ENCODE data around the gene SAPCD2. TPM values are rescaled to one million over a fixed set of nuclear protein-coding genes. Genes with fewer than 3 reads are reported as not detected.

The SAPCD2 gene
- total and polyA plus RNA-seq, 2 of the 4 experiments (the other 2 are of a cell fraction) = 3.4 to 4.9 TPM

GRCh38 chr9:137114613-137115393 lies 44.4 kb upstream of the SAPCD2 start, which contains the start of gene DPP7:
TSS of gene DPP7 (minus strand) at chr9:137114733. CDS start at chr9:137114713, 20 bp downstream.
- Histone ChIP-seq H2AFZ (replicated peaks; ENCODE audit: low read length, poor library complexity) (peak within 1 kb of the TSS; percentile 86), H2BK15ac (ENCODE audit: low read depth, low read length) (no peak within 1 kb of the TSS), H3K18ac (ENCODE audit: low read depth, low read length) (no peak within 1 kb of the TSS), H3K9me1 (ENCODE audit: insufficient read depth, low read length) (no peaks in the 10 kb centered on the region), H2BK120ac (ENCODE audit: low read depth, low read length) (no peak within 1 kb of the TSS), H3K27ac (ENCODE audit: insufficient read depth, low read length) (peak within 1 kb of the TSS; percentile 18; the same call in 1 of the 2 replicates), H3K36me3 (ENCODE audit: control insufficient read depth, insufficient read depth, low read length) (peaks cover 23% of the 10 kb centered on the region), H2AK9ac (replicated peaks; ENCODE audit: low read depth, low read length, poor library complexity) (peak within 1 kb of the TSS; percentile 78), H3K14ac (replicated peaks; ENCODE audit: low read depth, low read length) (no peak within 1 kb of the TSS), H3K23ac (ENCODE audit: low read depth, low read length) (0 out of 2 replicates have a peak within 1 kb of the TSS, but pooled peaks have one; percentile 66), H4K5ac (ENCODE audit: low read depth, low read length) (no peak within 1 kb of the TSS), H3K27me3 (ENCODE audit: control insufficient read depth, insufficient read depth, low read length) (no peaks in the 10 kb centered on the region), H2BK20ac (ENCODE audit: low read depth, low read length) (no peak within 1 kb of the TSS), H4K8ac (ENCODE audit: low read depth in 2 of 2, low read length in 2 of 2) (peak within 1 kb of the TSS; percentile 60 to 64; a peak in 3 of 4 replicates), H3K4ac (ENCODE audit: low read depth, low read length) (no peak within 1 kb of the TSS), H4K20me1 (ENCODE audit: insufficient read depth, low read length) (no peaks in the 10 kb centered on the region), H4K91ac (ENCODE audit: insufficient read depth, low read depth, low read length) (no peak within 1 kb of the TSS), H3K9me3 (ENCODE audit: control insufficient read depth, insufficient read depth, low read length) (no peaks in the 10 kb centered on the region), H3K79me1 (ENCODE audit: low read depth in 1 of 2, low read length in 2 of 2) (0 out of 4 replicates have a peak, but pooled peaks cover 0 to 3% of the 10 kb centered on the region in 2 experiments), H3K4me2 (ENCODE audit: low read depth, low read length) (peak within 1 kb of the TSS; percentile 86), H3K4me3 (ENCODE audit: insufficient read depth, low read depth, low read length) (peak within 1 kb of the TSS; percentile 49), H3K4me1 (ENCODE audit: control insufficient read depth, insufficient read depth, low read length) (peaks cover 6% of the 10 kb centered on the region), H2AK5ac (ENCODE audit: low read depth, low read length) (peak within 1 kb of the TSS; percentile 59; the same call in 1 of the 2 replicates), H2BK5ac (ENCODE audit: low read depth, low read length, poor library complexity, severe bottlenecking) (no peak within 1 kb of the TSS), H3K9ac (ENCODE audit: low read depth, low read length) (peak within 1 kb of the TSS; percentile 29; the same call in 1 of the 2 replicates), H3K56ac (ENCODE audit: extremely low read depth, insufficient read depth, low read length) (no peak within 1 kb of the TSS)
- ATAC-seq (ENCODE audit: low read depth) (peak; percentile 91), DNase-seq (peak; percentile 16)
- TF ChIP-seq MXI1 (IDR thresholded peaks at IDR 0.05; ENCODE audit: borderline replicate concordance, low read depth, low read length) (peak; percentile 84; the same call in 1 of the 2 replicates), MAZ (IDR thresholded peaks at IDR 0.05; ENCODE audit: borderline replicate concordance, low read depth, low read length) (0 out of 2 replicates have a peak, but pooled peaks have one; percentile 23), USF2 (IDR thresholded peaks at IDR 0.05; ENCODE audit: low read depth, low read length) (peak; percentile 98), NFE2L2 (IDR thresholded peaks at IDR 0.05; ENCODE audit: low read depth, low read length) (no peak), POLR2A (IDR thresholded peaks at IDR 0.05; ENCODE audit: low read depth, low read length) (no peak), SMC3 (IDR thresholded peaks at IDR 0.05; ENCODE audit: low read depth, low read length) (no peak), BHLHE40 (IDR thresholded peaks at IDR 0.05; ENCODE audit: low read depth, low read length) (peak; percentile 41; the same call in 1 of the 2 replicates), RFX5 (IDR thresholded peaks at IDR 0.05; ENCODE audit: low read depth, low read length) (no peak), CTCF (conservative IDR thresholded peaks at IDR 0.05; ENCODE audit: low read depth, low read length) (no peak), RCOR1 (IDR thresholded peaks at IDR 0.05; ENCODE audit: insufficient replicate concordance, low read length) (no peak), ELK1 (IDR thresholded peaks at IDR 0.05; ENCODE audit: borderline replicate concordance, low read depth, low read length) (no peak), RAD21 (IDR thresholded peaks at IDR 0.05; ENCODE audit: low read length) (no peak), MAFK (IDR thresholded peaks at IDR 0.05; ENCODE audit: low read depth, low read length) (no peak), CEBPB (IDR thresholded peaks at IDR 0.05; ENCODE audit: low read depth, low read length) (no peak)
- in situ Hi-C loops (cut with MboI; ENCODE audit: low sequenced_read_pairs) = no loop called here
- BruUV-seq (replicated peaks) = no TSS peak
- intact Hi-C loops (cut with micrococcal nuclease) = no loop called here
- CTCF ChIA-PET = interaction anchor here (1.1 kb wide), 1 partner anchor 122 kb away, joined by 3 read pairs; no protein-coding TSS in a partner anchor
- 14% methylated on average over 54 of the region's 70 CpGs; no CpG with 5 or more reads in 1 of the 2 experiments for WGBS, 2 experiments (ENCODE audit: extremely low coverage in 2 of 2, insufficient read length in 1 of 2)
- dilution Hi-C loops (cut with HindIII; ENCODE audit: low sequenced_read_pairs, unreplicated experiment) = no loop called here
- POLR2A ChIA-PET (ENCODE audit: unreplicated experiment) = no interaction called here
